NCI-H82 (cell line): Measurements from ENCODE around the gene IPO11.
"Not testable (repeated sequence)": the region's sequence is repeated elsewhere in the genome, so short reads cannot be mapped to it uniquely, and the experiment has no call there.

Experiments
- DNase-seq: peaks from one replicate; lab custom pipeline; 2025; lab: John Stamatoyannopoulos, UW

The IPO11 gene

DNA sequence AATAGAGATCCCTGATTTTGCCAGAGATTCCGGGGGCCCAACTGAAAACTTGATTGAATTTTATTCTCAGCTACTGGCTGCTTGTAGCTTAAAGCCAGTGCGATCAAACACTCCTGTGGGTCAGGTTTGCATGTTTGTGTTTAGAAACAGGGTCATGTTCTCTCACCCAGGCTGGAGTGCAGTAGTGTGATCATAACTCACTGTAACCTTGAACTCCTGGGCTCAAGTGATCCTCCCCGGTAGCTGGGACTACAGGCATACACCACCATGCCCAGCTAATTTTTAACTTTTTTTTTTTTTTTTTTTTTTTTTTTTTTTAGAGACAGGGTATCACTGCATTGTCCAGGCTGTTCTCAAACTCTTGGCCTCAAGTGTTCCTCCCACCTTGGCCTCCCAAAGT, 232.7 kb downstream of the IPO11 start:
- DNase-seq: no peak

DNA sequence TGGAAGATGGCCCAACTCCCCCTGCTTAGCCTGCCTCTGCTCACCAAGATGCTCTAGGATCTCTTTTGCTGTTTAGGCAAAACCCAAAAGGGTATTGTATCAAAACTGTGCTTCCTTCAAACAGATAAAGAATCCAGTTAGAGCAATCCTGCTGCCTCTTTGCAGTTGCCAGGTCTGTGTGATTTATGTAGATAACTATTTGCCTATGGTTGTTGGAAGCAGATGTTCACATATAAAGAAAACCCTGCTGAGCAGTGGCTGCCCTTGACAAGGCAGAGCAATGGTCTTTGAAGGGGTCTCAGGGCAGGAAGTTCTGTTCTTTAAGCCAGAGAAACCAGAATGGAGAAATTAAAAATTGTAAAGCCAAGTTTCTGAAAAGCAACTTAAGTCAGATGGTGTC, 234.7 kb downstream of the IPO11 start:
- DNase-seq: no peak

DNA sequence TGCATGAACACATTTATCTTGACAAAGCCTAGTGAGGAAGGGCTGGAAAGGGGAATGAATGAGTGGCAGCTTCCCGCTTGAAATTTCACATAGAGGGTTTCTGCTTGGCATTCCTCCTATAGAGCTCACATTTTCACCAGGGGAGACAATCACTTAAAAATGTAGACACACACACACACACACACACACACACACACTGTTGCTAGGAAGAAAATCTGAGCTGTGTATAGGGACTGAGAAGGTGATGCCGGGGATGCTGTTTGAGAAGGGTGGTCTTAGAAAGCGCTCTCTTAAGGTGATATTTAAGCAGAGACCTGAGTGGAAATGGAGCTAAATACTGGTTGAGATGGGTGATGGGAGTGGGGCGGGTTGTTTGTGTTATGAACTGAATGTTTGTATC, 236.5 kb downstream of the IPO11 start:
- DNase-seq: no peak

DNA sequence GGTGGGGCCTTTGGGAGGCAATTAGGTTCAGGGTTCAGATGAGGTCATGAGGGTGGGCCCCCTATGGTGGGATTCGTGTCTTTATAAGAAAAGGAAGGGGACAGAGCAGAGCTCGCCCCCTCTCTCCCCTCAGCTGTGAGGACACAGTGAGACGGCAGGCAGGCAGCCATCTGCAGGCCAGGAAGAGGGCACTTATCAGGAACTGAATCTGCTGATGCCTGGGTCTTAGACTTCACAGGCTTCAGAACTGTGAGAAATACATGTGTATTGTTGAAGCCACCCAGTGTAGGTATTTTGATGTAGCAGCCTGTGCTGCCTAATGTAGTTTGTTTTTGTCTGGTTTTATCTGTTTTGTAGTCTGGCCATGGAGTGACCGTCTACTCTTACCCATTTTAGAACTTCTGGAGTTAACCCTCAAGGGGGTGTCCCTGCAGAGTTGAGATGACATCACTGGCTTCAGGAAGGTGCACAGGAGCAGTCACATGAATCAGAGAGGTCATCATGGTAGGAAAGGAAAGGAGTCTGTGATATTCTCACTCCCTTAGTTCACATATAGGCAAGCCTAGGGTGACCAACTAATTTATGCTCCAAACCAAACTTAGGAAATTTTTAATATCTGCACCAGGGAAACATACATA, 237.0 kb downstream of the IPO11 start:
- DNase-seq: no peak

DNA sequence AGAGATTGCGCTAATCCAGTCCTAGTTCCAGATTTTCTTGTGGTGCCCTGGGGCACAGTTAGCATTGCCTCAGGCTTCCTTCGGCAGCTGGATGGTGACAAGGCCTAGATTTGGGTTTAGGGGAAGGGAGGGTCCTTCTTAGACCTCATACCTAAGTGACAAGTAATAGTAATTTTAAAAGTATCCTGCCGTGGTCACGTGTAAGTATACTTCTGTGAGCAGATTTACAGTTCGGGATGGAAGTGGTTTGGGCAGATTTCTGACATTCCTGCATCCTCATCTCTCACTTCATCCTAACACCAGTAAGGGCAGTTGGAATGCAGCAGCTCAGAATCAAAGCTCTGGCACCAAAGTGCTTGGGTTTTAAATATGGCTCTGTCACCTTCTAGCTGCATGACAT, 237.6 kb downstream of the IPO11 start:
- no peak for DNase-seq

DNA sequence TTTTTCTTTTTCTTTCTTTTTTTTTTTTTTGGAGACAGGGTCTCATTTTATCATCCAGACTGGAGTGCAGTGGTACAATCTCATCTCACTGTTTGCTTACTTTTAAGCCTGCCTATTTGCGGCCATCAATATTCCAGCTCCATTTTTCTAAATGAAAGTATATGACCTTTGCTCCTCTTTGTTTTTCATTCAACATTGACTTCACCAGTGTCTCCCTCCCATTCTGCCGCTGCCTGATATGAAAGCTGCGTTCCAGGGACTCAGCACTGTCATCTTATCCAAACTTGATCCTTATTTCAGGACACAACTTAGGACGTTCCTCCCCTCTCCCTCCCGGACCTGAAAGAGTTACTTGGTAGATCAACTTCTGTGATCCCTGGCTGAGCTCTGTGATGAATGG, 239.7 kb downstream of the IPO11 start:
- no peak for DNase-seq

DNA sequence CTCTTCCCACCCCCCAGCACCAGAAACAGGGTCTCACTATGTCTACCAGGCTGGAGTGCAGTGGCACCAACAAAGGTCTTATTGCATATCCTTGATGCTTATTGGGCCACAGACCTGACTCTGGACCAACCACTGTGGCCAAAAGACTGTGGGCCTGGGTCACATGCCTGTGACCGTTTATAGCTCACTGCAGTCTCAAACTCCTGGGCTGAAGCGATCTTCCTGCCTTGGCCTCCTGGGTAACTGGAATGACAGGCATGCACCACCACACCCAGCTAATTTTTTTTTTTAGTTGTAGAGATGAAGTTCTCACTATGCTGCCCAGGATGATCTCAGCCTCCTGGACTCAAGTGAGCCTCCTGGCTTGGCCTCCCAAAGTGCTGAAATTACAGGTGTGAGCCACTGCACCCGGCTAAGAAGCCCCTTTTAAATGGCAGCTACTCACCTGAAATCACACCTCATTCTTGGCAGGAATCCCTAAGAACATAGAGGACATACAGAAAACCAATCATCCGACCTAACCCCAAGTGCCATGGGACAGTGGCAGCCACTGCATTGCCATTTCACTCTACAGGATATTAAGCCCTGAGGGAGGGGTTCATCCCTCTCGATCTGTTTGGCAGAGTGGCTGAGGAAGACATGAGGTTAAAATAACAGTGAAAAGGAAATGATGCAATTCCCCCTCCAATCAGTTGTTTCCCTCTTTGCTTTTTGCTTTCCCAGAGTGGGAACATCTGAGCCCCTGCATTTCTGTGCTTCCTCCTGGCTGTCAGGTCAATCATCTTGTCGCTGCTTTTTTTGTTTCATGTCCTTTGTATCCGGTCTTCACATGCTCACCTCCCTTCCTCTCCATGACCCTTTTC, 240.7 kb downstream of the IPO11 start:
- DNase-seq: no peak

DNA sequence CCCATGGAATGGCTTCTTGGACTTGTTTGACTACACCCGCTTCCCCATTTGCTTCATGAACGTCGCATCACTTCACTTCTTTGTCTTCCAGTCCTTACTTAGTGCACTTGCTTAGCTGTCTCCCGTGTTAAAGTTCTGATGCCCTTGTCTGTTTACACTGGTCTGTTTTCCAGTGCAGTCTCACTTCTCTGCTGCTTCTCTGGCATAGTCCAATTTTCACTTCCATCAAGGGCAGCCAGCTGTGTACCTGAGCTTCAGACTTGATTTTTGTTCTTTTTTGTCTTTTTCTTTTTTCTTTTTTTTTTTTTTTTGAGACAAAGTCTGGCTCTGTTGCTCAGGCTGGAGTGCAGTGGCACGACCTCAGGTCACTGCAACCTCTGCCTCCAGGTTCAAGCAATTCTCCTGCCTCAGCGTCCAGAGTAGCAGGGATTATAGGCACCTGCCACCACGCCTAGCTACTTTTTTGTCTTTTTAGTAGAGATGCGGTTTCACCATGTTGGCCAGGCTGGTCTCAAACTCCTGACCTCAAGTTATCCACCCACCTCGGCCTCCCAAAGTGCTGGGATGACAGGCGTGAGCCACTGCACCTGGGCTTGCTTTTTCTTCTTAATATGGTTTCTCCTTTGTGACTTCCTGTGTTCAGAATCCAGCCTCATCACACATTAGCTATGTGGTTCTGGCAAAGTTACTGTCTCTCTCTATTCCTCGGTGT, 241.5 kb downstream of the IPO11 start:
- DNase-seq: no peak

DNA sequence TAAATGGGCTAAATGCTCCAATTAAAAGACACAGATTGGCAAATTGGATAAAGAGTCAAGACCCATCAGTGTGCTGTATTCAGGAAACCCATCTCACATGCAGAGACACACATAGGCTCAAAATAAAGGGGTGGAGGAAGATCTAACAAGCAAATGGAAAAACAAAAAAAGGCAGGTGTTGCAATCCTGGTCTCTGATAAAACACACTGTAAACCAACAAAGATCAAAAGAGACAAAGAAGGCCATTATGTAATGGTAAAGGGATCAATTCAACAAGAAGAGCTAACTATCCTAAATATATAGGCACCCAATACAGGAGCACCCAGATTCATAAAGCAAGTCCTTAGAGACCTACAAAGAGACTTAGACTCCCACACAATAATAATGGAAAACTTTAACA, 245.2 kb downstream of the IPO11 start:
- DNase-seq: not testable (repeated sequence)

DNA sequence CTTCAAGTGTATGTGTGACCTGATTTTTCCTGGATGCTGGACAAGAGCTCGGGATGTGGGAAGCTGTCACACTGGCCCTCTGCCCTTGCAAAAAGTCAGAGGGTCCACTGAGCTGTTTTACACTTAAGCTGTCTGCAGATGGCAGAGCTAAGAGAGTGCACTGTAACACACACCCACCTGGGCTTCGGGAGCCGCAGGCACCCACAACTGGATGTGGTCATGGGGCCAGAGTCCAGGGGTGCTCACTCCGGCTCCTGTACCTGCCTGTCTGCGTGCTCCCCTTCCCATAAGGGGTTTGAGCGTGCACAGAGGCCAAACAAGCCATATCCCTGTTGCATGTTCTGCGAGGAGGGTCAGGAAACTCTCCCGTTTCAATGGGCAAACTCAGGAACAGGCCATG, 248.6 kb downstream of the IPO11 start:
- DNase-seq: no peak

DNA sequence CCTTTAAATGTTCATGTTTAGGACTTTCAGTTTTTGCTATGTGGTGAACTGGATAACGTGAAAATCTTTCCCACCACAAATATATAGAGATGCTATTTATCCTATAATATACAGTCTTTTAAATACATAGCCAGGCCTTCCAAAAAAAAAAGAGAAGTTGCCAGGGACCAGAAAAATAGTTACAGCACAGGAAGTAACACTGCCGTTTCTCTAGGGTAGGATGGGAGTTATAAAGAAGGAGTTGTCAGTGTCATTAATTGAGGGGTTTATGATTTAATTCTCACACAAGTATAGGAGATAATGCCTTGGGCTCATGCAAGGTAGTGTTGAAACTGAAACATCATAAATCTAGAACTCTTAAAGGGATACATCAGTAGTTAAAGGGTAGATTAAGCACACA, 250.0 kb downstream of the IPO11 start:
- no peak for DNase-seq

DNA sequence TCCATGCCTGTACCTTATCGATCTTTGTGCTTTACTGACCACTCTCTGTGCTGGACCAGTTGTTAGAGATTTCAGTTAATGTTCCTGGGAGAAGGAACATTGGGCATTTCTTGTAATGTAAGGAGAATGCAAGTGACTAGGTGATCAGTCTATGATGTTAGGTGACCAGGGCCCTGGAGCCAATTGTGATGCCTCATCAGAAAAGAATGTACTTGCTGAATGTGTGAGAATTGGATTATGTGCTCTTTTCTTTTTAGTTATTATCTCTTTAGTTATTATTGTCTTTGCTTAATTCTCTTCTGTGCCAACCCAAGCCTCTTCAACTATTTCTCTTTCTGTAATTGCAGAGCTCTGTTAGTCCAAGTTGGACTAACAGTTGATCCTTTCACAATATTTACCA, 258.9 kb downstream of the IPO11 start:
- no peak for DNase-seq

DNA sequence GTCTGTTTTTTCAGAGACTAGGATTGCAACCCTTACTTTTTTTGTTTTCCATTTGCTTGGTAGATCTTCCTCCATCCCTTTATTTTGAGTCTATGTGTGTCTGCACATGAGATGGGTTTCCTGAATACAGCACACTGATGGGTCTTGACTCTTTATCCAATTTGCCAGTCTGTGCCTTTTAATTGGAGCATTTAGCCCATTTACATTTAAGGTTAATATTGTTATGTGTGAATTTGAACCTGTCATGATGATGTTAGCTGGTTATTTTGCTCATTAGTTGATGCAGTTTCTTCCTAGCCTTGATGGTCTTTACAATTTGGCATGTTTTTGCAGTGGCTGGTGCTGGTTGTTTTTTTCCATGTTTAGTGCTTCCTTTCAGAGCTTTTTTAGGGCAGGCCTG, 264.0 kb downstream of the IPO11 start:
- not testable (repeated sequence) for DNase-seq
